Neural cell (in vitro differentiated cells): ENCODE measurements around the gene FAM163B.

Experiments used
- CTCF ChIP-seq: fragments of 450-650 bp; IDR thresholded peaks from 2 replicates; pipeline ENCODE4 v1.5.1; 2014; ENCODE audit warnings: antibody characterized with exemption, mild to moderate bottlenecking, moderate library complexity; ENCODE audit not compliant: poor library complexity, severe bottlenecking
- TAF1 ChIP-seq: IDR thresholded peaks from 2 replicates; pipeline ENCODE4 v1.6.1; 2012; ENCODE audit warnings: low read depth

GRCh38 chr9:133640160-133640559, 31.0 kb upstream of the FAM163B start:
- TF ChIP-seq TAF1 (no peak), CTCF (no peak)
